ENCODE measurements around the gene TSEN54. TPM values are rescaled to one million over a fixed set of nuclear protein-coding genes. Genes with fewer than 3 reads are reported as not detected.

TSEN54 gene
- total RNA-seq, 2 donors from 2014 or later: 29.7 to 50.7 TPM

DNA sequence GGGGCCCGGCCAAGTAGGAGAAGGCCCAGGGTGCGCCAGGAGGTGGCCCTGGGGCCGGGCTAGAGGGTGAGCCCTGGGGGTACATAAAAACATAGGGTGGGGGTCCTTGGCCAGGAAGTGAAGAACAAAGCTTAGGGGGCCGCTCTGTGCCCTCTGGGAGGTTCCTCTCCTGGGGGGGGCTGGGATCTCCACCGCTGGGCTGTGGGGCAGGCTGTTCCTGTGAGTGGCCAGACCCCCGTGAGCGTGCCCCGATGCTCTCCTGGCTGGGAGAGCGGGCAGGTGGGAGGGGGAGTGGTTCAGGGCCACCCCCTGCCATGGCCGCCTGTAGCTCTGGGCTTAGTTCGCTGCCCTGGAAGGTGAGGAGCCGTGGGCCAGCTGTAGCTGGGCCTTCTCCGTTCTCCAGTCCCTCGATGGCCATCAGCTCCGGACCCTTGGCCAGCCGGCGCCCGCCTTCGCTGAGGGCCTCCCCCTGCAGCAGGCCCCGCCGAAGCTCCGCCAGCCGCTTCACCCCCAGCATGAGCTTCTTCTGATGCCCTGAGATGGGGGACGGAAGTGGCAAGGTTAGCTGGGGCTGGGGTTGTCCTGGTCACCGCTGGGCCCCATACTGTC, 13.5 kb upstream of the TSEN54 start:
- no peaks in the 10 kb centered on the region for H3K9me3 ChIP-seq
- TF ChIP-seq, protein P1, sequence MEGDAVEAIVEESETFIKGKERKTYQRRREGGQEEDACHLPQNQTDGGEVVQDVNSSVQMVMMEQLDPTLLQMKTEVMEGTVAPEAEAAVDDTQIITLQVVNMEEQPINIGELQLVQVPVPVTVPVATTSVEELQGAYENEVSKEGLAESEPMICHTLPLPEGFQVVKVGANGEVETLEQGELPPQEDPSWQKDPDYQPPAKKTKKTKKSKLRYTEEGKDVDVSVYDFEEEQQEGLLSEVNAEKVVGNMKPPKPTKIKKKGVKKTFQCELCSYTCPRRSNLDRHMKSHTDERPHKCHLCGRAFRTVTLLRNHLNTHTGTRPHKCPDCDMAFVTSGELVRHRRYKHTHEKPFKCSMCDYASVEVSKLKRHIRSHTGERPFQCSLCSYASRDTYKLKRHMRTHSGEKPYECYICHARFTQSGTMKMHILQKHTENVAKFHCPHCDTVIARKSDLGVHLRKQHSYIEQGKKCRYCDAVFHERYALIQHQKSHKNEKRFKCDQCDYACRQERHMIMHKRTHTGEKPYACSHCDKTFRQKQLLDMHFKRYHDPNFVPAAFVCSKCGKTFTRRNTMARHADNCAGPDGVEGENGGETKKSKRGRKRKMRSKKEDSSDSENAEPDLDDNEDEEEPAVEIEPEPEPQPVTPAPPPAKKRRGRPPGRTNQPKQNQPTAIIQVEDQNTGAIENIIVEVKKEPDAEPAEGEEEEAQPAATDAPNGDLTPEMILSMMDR (IDR thresholded peaks at IDR 0.05): no peak
- H3K27ac ChIP-seq: no peak overlapping the region
- no peak overlapping the region for H3K9ac ChIP-seq (ENCODE audit: low read depth in 2 of 2, low read length in 2 of 2)
- no peak for DNase-seq
- H3K4me1 ChIP-seq: no peaks in the 10 kb centered on the region
- H3K4me3 ChIP-seq: no peak overlapping the region
- H3K27me3 ChIP-seq: no peaks in the 10 kb centered on the region
- intact Hi-C loops (cut with DNase I): no loop called here
- no peaks in the 10 kb centered on the region for H3K36me3 ChIP-seq

GRCh38 chr17:75503337-75503950, 12.9 kb upstream of the TSEN54 start:
- H3K4me3 ChIP-seq: no peak overlapping the region
- no peaks in the 10 kb centered on the region for H3K36me3 ChIP-seq
- H3K27me3 ChIP-seq: no peaks in the 10 kb centered on the region
- intact Hi-C loops (cut with DNase I): no loop called here
- no peak overlapping the region for H3K9ac ChIP-seq (ENCODE audit: low read depth in 2 of 2, low read length in 2 of 2)
- TF ChIP-seq, protein P1 (IDR thresholded peaks at IDR 0.05): no peak
- DNase-seq: no peak
- H3K4me1 ChIP-seq: no peaks in the 10 kb centered on the region
- H3K9me3 ChIP-seq: no peaks in the 10 kb centered on the region
- H3K27ac ChIP-seq: no peak overlapping the region

- Histone ChIP-seq H3K9me3 (no peaks in the 10 kb centered on the region), H3K4me3 (no peak overlapping the region), H3K27me3 (no peaks in the 10 kb centered on the region), H3K9ac (ENCODE audit: low read depth in 2 of 2, low read length in 2 of 2) (no peak overlapping the region), H3K36me3 (no peaks in the 10 kb centered on the region), H3K27ac (no peak overlapping the region), H3K4me1 (no peaks in the 10 kb centered on the region)
- TF ChIP-seq, protein P1 (IDR thresholded peaks at IDR 0.05): no peak
- DNase-seq: no peak
- intact Hi-C loops (cut with DNase I): no loop called here
Observed at GRCh38 chr17:75503976-75504346, 12.4 kb upstream of the TSEN54 start.

DNA sequence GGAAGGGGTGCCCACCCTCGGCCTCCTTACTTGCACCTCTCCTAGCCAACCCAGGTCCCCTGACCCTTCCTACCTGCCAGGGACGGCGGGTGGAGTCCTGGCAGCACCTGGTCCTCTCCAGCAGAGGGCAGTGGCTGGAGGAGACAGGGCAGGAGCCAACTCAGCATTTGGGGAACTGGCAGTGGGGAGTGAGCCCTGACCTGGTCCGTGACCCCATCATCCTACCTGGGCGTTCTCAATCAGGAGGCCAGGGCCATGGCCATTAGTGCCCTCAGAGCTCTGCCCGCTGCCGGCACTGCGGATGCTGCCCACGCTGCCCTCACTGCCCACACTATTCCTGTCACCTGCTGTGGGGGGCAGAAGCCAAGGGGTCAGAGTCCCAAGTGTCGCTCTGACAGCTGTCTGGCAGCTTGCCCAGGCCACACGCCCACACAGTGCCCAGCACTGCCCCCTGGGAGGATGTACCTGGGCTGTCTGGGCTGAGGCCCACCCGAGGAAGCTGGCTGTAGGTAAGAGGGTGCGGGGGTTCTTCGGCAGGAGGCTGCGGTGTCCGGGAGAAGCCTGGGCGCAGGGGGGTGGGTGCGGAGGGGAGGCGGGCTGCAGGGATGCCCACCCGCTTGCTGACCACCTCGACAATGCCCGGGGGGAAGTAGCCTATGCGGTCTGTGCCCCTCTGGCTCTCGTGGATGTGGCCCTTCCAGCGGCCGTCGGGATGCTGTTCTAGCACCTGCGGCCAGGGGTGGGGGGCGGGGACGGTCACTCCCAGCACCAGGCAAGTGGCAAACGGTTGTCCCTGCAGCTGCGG, 11.8 kb upstream of the TSEN54 start:
- TF ChIP-seq, protein P1 (IDR thresholded peaks at IDR 0.05): peak; percentile 61
- Histone ChIP-seq H3K4me1 (no peaks in the 10 kb centered on the region), H3K9ac (ENCODE audit: low read depth in 2 of 2, low read length in 2 of 2) (no peak overlapping the region), H3K36me3 (no peaks in the 10 kb centered on the region), H3K9me3 (no peaks in the 10 kb centered on the region), H3K4me3 (no peak overlapping the region), H3K27ac (no peak overlapping the region), H3K27me3 (no peaks in the 10 kb centered on the region)
- DNase-seq: peak; percentile 55
- intact Hi-C loops (cut with DNase I): no loop called here

DNA sequence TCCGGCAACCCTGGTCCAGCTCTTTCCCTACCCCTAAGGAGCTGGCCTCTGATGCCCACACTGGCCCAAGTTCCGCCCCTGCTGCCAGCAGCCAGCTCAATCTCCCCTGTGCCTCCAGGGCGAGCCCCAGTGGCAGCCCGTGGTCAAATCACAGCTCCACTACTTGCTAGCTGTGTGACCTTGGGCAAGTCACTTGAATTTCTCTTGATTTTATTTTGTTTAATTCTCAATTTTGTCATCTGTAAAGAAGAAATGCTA, 11.2 kb upstream of the TSEN54 start:
- no peaks in the 10 kb centered on the region for H3K36me3 ChIP-seq
- intact Hi-C loops (cut with DNase I): no loop called here
- DNase-seq: no peak
- H3K9ac ChIP-seq (ENCODE audit: low read depth in 2 of 2, low read length in 2 of 2): no peak overlapping the region
- H3K4me3 ChIP-seq: no peak overlapping the region
- no peak overlapping the region for H3K27ac ChIP-seq
- H3K9me3 ChIP-seq: no peaks in the 10 kb centered on the region
- TF ChIP-seq, protein P1 (IDR thresholded peaks at IDR 0.05): no peak
- no peaks in the 10 kb centered on the region for H3K4me1 ChIP-seq
- no peaks in the 10 kb centered on the region for H3K27me3 ChIP-seq
